Fibroblast of lung (primary cell): ENCODE data around the gene DOCK4.

Experiments
- CTCF ChIP-seq, 2 donors: IDR thresholded peaks in 1 of 2; conservative IDR thresholded peaks in 1 of 2; 1 replicate in 1 of 2; 2 replicates in 1 of 2; pipeline ENCODE4 v1.5.1; 2011 to 2012; ENCODE audit warnings: low read length in 2 of 2, control low read depth in 1 of 2, inconsistent platforms in 1 of 2, low read depth in 1 of 2, mild to moderate bottlenecking in 1 of 2
- EZH2 ChIP-seq: IDR thresholded peaks from 2 replicates; pipeline ENCODE4 v1.5.1; 2012; ENCODE audit warnings: low read length, control low read depth, mild to moderate bottlenecking; ENCODE audit errors: missing control alignments

DNA sequence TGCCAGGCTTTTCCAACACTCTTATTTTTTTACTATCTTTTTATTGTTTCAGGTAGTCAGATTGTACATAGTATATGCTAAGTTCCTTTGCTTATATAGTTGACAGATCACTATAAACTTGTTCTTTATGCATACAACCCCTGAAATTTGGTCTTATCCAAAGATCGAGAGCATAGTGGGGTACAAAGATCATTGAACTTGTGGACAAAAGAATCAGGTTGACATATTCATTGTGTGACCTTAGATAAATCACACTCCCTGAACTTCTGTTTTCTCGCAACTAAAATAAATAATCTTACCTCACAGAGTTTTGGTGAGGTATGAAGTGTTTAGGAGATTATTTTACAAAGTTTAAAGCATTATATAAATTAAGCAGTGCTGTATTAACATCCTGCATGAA is 22.4 kb upstream of the DOCK4 start:
- TF ChIP-seq CTCF (conservative IDR thresholded peaks at IDR 0.05 in 1 of 2, IDR thresholded peaks at IDR 0.05 in 1 of 2; ENCODE audit: low read depth in 1 of 2, low read length in 2 of 2) (no peak), EZH2 (no peak)
